Tibial nerve (tissue), 4 donors: ENCODE data around the gene LTO1.

ENCODE experiments used
- CTCF ChIP-seq, 5 experiments: fragments of 200-600 bp in 3 of 5; fragments of 450-650 bp in 2 of 5; sonication (generic) in 3 of 5; IDR thresholded peaks; one replicate each; pipeline ENCODE4 v1.5.1; 2016 to 2019; ENCODE audit warnings: antibody characterized with exemption in 5 of 5, mild to moderate bottlenecking in 3 of 5, moderate library complexity in 2 of 5
- EP300 ChIP-seq, 2 donors: sonication (generic); formaldehyde crosslinking; IDR thresholded peaks; one replicate each; pipeline ENCODE4 v1.6.1; 2017; ENCODE audit warnings: antibody characterized with exemption in 2 of 2, mild to moderate bottlenecking in 1 of 2

GRCh38 chr11:69642913-69643632 lies 32.1 kb downstream of the LTO1 start:
- peak; percentile 92 to 98 (median 97) for TF ChIP-seq CTCF (IDR thresholded peaks at IDR 0.05)
- TF ChIP-seq EP300 (IDR thresholded peaks at IDR 0.05): peak in 1 of 2 donors; percentile 67
